22Rv1 (cell line): ENCODE data around the gene UGT1A8.

ENCODE experiments used
- H3K27ac ChIP-seq: fragments of 450-650 bp; 2 replicates; pipeline ENCODE4 v1.5.1; 2017
- CTCF ChIP-seq: fragments of 450-650 bp; IDR thresholded peaks from 2 replicates; pipeline ENCODE4 v1.5.1; 2017; ENCODE audit warnings: mild to moderate bottlenecking
- ZFX ChIP-seq: fragments of 450-650 bp; IDR thresholded peaks from 2 replicates; pipeline ENCODE4 v1.6.1; 2017; ENCODE audit warnings: antibody characterized with exemption, borderline replicate concordance

Gene UGT1A8

GRCh38 chr2:233817995-233818638 lies 200.7 kb downstream of the UGT1A8 start:
- TF ChIP-seq CTCF (no peak), ZFX (no peak)

GRCh38 chr2:233818639-233819621 lies 201.5 kb downstream of the UGT1A8 start:
- no peak overlapping the region for H3K27ac ChIP-seq
- no peak for TF ChIP-seq CTCF
- TF ChIP-seq ZFX = no peak

More at GRCh38 chr2:233817995-233818638, 200.7 kb downstream of the UGT1A8 start:
- no peak overlapping the region for H3K27ac ChIP-seq

- TF ChIP-seq CTCF = no peak
- TF ChIP-seq ZFX = no peak
- no peak overlapping the region for H3K27ac ChIP-seq
Measured at GRCh38 chr2:233819884-233820773, 202.7 kb downstream of the UGT1A8 start.

GRCh38 chr2:233820774-233821105 lies 203.3 kb downstream of the UGT1A8 start:
- no peak for TF ChIP-seq CTCF
- no peak for TF ChIP-seq ZFX
- no peak overlapping the region for H3K27ac ChIP-seq

- no peak overlapping the region for H3K27ac ChIP-seq
- TF ChIP-seq CTCF = no peak
- no peak for TF ChIP-seq ZFX
Measured at GRCh38 chr2:233821196-233821595, 203.8 kb downstream of the UGT1A8 start.

GRCh38 chr2:233821709-233822100 lies 204.3 kb downstream of the UGT1A8 start:
- no peak overlapping the region for H3K27ac ChIP-seq
- TF ChIP-seq CTCF (no peak), ZFX (no peak)
